ENCODE data around the gene HPS6. TPM values are rescaled to one million over a fixed set of nuclear protein-coding genes. Genes with fewer than 3 reads are reported as not detected.

Gene HPS6
- total RNA-seq, 1 donor from 2014 or later: 9.5 TPM

- peak; percentile 50 for DNase-seq
- ATAC-seq (ENCODE audit: poor library complexity): peak; percentile 2
- intact Hi-C loops (cut with DNase I): no loop called here
Measured at GRCh38 chr10:102113956-102114857, 49.1 kb downstream of the HPS6 start.

- peak; percentile 79 for ATAC-seq (ENCODE audit: poor library complexity)
- DNase-seq: peak; percentile 95
- intact Hi-C loops (cut with DNase I): loop anchor here (5.0 kb wide), 1 partner anchor 48 kb away; the partner anchor contains the start of gene HPS6
Measured at GRCh38 chr10:102114861-102115618, 49.9 kb downstream of the HPS6 start.

- no peak for ATAC-seq (ENCODE audit: poor library complexity)
- no peak for DNase-seq
- intact Hi-C loops (cut with DNase I): loop anchor here (5.0 kb wide), 1 partner anchor 48 kb away; the partner anchor contains the start of gene HPS6
Measured at GRCh38 chr10:102115775-102116174, 50.6 kb downstream of the HPS6 start.

GRCh38 chr10:102116656-102117055 lies 51.5 kb downstream of the HPS6 start:
- intact Hi-C loops (cut with DNase I): loop anchor here (5.0 kb wide), 1 partner anchor 49 kb away; the partner anchor contains the start of gene HPS6
- DNase-seq (no peak), ATAC-seq (ENCODE audit: poor library complexity) (no peak)

Other genes starting within 250 kb of the HPS6 start
- 84.4 TPM for gene OGA, start 246.9 kb upstream of the HPS6 start, total RNA-seq
- 516 TPM for gene KCNIP2, start 221.5 kb upstream of the HPS6 start, total RNA-seq
- 55.1 TPM for gene ARMH3, start 9.2 kb upstream of the HPS6 start, total RNA-seq
- 56.2 TPM for gene LDB1, start 55.0 kb downstream of the HPS6 start, total RNA-seq
- 10.5 TPM for gene PPRC1, start 67.7 kb downstream of the HPS6 start, total RNA-seq
- gene NOLC1, start 87.0 kb downstream of the HPS6 start, total RNA-seq: 22.8 TPM
- 0.22 TPM for gene ELOVL3, start 160.9 kb downstream of the HPS6 start, total RNA-seq
- 3.4 TPM for gene PITX3, start 176.2 kb downstream of the HPS6 start, total RNA-seq
- 41.4 TPM for gene GBF1, start 180.2 kb downstream of the HPS6 start, total RNA-seq

Measured in Right ventricle myocardium superior (tissue), 1 donor.